HG02970 (cell line): ENCODE data around the gene DRC1.

Experiments
- ATAC-seq: cut with Tn5 transposase; IDR thresholded peaks from one replicate; pipeline ENCODE4 v1.9.1; 2021; ENCODE audit warnings: mild to moderate bottlenecking, moderate library complexity, moderate number of reproducible peaks; ENCODE audit not compliant: unreplicated experiment, low FRiP score

The DRC1 gene

DNA sequence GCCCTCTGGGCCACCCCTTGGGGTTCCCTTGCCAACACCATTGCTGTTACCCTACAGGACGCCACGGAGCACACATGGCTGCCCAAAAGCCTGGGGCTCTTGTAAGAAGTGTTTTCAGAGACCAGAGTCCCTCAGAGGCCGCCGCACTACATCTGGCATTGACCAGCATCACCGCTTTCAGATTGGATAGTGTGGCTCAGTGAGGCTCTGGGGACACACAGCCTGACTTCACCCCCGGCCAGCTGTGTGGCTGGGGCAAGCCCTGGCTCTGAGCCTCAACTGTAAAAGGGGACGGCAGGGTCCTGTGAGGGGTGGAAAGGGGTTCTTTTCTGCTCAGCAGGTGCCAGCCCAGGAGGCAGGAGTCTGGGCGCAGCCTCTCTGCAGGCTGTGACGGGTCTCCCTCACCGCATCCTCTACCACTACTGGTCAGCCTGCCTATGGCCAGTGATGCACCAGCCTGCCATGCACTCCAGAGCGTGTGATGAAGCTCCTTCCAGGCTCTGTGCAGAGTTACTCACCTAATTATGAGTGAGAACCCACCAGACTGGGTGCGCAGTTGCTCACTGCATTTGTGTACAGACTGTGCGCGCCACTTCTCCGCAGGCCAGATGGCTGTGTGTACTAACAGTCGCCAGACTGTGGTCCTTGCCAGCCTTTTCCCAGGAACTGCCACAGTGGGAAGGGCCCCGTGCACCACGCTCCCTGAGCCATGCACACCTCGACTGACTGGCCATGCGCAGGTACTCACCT is 86.9 kb downstream of the DRC1 start:
- no peak for ATAC-seq

DNA sequence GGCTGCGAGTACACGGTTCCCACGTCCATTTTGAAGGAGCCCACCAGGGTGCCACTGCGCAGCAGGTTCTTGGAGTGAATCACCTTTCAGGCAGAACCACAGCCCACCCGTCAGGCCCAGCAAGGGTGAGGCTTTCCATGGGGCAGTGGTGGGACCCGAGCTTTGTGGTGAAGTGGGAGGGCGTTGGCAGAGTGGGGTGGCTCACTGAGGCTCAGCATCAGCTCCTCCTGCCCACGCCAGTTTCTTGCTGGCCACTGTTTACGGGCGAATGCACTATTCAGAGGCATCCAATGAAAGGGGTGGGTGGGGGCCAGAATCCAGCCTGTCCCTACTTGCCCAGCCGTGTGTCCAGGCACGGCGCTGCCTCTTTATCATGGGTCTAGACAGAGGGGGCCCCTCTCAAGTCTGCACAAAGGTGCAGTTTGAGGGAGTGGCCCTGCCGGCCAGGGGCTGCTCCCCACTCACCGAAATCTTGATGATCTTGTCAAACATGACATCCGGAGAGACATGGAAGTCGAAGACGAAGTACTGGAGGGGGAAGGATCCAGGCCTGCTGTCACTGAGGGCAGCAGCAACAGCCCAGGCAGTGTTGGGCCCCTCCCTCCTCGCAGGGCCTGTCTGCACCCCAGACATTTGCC is 87.6 kb downstream of the DRC1 start:
- ATAC-seq = no peak

DNA sequence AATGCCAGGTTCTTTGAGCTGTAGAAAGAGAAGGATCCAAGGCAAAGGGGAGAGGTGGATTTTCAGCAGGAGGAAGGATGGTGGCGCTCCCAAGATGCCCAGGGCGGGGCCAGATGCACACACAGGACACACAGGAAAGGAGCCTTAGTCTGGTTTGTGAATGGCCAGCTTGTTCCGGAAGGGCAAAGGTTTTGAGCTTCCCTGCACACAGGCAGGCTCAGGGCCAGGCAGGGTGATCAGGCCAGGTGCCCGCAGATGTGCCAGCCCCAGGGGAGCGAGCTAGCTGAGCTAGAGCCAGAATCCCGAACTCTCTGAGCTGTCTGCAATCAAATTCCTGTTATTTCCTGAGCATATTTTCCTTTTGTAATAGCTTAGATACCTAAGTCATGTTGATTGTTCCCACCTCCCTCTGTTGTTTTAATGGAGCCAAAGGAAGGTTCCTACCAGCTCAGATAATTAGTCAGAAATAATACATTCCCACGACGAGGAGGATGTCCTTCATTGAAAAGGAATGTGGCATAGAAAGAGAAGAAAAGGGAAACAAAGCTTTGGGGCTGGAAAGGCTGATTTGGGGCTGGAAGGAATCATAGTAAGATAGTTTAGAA is 89.9 kb downstream of the DRC1 start:
- no peak for ATAC-seq

DNA sequence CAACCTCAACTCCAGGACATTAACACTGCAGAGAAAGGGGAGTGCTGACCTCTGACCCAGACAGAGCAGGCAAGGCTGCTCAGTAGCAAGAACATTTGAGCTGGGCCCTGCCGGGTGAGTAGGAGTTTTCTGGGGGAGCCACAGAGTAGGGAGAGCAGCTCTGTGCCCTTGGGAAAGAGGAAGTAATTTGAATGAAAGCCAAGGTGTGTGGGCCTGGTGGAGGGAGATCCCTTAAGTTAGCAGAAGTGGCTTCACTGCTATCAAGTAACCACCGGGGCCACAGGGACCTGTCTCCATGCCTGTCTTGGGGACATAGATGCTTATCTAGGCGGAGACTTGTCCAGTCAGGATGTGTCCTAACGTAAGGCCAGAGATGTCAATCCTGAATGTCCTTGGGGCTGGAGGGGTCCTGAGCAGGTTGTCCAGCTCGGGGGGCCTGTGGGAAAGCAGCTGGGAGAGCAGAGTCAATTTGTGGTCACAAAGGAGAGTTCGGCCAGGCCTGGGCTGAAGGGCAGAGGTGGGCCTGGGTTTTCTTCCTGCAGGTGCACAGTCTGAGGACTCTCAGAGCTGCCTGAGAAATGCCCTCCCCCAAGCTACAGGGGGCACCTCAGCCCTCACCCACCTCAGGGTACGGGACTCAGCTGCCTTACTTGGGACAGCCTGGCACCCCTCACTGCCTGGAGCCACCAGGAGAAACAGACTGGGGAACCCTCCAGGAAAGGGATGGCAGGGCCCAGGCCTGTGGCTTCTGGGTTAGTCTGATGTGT is 91.2 kb downstream of the DRC1 start:
- no peak for ATAC-seq

DNA sequence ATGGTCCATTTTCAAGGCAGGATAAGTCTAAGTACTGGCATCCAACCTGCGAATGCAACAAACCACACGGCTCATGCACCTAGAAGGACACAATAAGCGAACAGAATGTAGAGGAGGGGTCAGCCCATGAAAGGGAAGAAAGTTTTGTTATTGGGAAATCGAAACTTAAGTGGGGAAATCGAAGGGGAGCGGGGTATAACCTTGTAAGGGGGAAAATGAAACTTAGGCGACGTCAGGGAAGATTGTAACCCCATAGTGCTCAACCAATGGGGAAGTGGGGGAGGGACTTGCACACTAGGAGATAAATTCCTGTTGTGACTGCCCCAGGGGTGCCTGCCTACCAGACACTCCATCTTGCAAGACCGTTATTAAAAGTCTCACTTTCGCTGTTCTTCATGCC is 91.8 kb downstream of the DRC1 start:
- no peak for ATAC-seq

DNA sequence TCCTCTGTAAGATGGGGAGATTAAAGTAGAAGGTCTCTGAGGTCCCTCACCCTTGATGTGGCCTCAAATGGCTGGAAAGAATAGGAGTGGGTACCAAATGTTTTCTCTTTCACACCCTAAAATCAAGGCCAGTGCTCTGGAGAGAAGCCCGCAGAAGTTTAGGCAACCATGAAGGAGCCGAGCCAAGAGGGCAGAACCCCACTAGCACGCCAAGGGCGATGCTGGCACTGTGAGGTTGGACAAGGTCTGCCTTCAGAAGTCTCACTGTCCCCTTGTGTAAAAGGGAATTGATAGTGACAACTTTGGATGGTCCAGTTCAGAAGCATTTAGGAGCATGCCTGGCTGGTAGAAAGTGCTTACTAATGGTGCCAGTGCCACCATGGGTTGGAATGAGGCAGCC is 92.5 kb downstream of the DRC1 start:
- no peak for ATAC-seq

DNA sequence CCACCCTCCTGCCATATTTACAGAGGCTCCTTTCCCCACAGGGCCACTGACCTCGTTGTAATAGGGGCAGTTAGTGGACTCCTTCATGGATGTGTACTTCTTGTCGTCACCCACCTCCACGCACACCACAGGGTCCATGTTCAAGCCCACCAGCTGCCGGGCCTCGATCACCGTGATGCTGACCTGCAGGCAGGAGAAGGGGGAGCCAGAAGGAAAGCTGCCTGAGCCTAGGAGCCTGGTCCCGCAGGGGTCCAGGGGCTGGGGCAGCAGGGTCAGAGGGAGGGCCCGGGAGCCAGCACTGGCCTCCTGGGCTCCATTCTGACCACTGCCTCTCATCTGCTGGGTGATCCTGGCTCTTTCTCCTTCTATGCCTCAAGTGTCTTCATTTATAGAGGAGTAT is 93.2 kb downstream of the DRC1 start:
- no peak for ATAC-seq

DNA sequence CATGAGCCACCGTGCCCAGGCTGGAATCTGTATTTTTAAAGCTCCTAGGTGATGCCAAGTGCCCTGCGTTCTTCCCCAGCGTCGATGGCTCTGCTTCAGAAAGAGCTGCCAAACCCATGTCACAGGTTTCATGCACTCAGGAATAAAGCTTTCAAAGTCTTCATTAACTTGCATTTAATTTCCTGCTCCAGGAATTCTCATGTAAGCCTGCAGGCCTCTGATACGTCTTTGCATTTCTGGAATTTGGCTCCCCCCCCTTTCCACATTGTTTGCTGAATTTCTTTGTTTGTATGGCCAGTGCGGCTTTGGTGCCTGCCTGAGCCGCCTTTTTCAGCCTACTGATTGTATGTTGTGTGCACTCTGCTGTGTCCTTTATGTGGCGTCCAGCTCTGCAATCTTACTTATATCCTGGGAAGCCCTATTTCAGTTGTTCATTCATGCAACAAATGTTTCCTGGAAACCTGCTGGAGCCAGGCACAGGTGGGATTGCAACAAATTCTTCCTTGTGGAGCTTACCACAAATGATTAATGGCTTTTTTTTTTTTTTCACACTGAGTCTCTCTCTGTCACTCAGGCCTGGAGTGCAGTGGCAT is 94.1 kb downstream of the DRC1 start:
- ATAC-seq = no peak

DNA sequence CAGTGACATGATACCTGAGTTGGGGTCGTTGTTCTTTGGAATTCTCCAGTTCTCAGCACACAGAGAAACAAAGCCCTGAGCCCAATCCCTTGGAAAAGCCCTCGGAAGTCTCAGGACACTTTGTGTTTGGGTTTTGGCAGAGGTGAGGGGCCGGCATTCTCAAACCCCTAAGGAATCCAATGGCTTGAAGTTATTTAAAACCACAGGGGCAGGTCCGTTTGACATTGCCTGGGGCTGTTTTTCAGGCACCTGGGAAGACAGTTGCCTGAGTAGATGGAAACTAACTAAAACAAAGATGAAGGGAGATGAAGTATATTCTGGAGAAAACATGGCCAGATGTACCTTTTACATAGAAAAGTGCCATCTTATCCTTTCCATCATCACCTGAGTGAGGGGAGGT is 98.7 kb downstream of the DRC1 start:
- ATAC-seq = no peak

DNA sequence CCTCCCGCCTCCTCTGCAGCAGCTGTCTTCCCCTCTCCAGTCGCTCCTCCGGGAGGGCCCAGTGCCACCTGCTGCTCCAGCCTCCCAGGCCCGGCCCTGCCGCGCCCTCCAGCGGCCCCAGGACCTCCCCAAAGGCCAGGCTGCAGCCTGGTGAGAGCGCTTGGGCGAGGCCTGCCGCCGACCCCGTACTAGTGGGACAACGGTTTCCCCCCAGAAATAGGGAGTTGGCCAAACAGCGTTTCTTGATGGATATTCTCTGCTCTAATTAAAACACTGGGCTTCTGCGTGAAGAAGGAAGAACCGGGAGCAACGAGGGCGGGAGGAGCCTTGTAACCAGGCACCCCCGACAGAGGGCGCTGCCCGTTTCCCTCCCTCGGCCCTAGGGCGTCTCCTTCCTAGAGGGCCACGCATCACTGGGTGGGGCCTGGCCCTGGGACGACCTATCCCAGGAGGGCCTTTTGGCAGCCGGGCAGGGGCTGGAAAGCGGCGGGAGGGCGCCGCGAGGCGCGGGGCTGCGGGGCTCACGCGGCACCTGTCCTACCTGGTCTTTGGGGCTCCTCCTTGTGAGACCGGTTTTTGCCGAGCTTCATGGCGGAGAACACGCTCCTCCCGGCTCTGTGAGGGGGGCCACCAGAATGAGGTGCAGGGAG is 101.6 kb downstream of the DRC1 start:
- ATAC-seq = no peak

DNA sequence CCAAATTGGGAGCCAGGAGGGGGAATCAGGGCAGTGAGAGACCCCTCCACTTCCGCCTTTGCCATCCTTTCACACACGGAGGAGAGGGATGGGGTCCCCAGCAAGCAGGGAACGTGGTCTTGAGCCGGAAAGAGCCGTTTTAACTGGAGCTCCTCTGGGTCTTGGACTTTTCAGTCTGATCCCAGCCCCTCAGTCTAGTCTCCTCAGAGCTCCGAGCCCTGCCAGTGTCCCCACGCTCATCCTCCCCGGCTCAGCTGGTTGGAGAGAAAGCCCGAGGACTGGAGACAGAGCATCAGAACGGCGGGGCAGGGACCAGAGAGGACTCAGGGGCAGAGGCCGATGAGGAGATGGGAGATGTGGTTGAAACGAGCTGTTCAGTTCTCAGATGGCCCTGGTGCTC is 102.3 kb downstream of the DRC1 start:
- no peak for ATAC-seq

DNA sequence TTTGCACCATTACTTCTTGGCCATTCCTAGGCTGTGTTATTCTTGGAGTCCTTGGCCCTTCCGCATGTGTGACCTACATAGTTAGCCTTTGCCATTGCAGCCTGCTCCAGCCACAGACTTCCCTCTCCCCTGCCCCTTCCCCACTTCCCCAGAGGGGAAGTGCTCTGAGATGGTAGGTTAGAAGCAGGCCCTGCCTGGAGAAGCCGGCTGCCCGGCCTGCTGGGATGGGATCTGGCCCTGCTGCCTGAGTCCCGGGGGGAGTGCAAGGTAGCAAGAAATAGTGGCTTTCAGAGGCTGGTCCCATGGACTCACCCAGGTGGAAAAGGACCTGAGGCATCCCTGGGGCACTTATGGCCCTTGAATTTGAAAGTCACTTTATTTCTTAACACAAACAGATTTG is 104.6 kb downstream of the DRC1 start:
- ATAC-seq = no peak
